Sigmoid colon (tissue), 4 donors: ENCODE measurements around the gene HSPB9.

Experiments
- CTCF ChIP-seq, 4 experiments: fragments of 450-650 bp in 3 of 4; fragments of 200-600 bp in 1 of 4; IDR thresholded peaks; one replicate each; pipeline ENCODE4 v1.5.1; 2016 to 2019; ENCODE audit warnings: antibody characterized with exemption in 4 of 4, mild to moderate bottlenecking in 3 of 4, moderate library complexity in 2 of 4
- POLR2A ChIP-seq, 2 donors: fragments of 450-650 bp; IDR thresholded peaks; one replicate each; pipeline ENCODE4 v1.6.1; 2016; ENCODE audit warnings: antibody characterized with exemption in 2 of 2, mild to moderate bottlenecking in 2 of 2, moderate library complexity in 2 of 2
- POLR2AphosphoS5 ChIP-seq, 4 donors: sonication (generic); formaldehyde crosslinking; IDR thresholded peaks; one replicate each; pipeline ENCODE4 v1.6.1; 2017; ENCODE audit warnings: antibody characterized with exemption in 4 of 4

- no peak for TF ChIP-seq POLR2A (IDR thresholded peaks at IDR 0.05)
- TF ChIP-seq CTCF (IDR thresholded peaks at IDR 0.05), result no peak
- no peak for TF ChIP-seq POLR2AphosphoS5 (IDR thresholded peaks at IDR 0.05)
Observed at GRCh38 chr17:42114118-42114517, 8.5 kb upstream of the HSPB9 start.
